Prostate gland (tissue), 2 donors: Measurements from ENCODE around the gene CRISPLD2.

Experiments
- CTCF ChIP-seq, 4 experiments: fragments of 200-600 bp in 2 of 4; fragments of 450-650 bp in 2 of 4; sonication (generic) in 2 of 4; IDR thresholded peaks; 1 replicate in 3 of 4; 2 replicates in 1 of 4; pipeline ENCODE4 v1.5.1; 2016 to 2019; ENCODE audit warnings: antibody characterized with exemption in 4 of 4, mild to moderate bottlenecking in 2 of 4, moderate library complexity in 2 of 4
- POLR2A ChIP-seq: fragments of 450-650 bp; IDR thresholded peaks from one replicate; pipeline ENCODE4 v1.6.1; 2016; ENCODE audit warnings: antibody characterized with exemption, mild to moderate bottlenecking

GRCh38 chr16:84914273-84914672, 94.5 kb downstream of the CRISPLD2 start:
- TF ChIP-seq CTCF (IDR thresholded peaks at IDR 0.05) = no peak
- no peak for TF ChIP-seq POLR2A
